ENCODE data around the gene GRK5. TPM values are rescaled to one million over a fixed set of nuclear protein-coding genes. Genes with fewer than 3 reads are reported as not detected.

Gene GRK5
- total RNA-seq, 1 donor from 2014 or later: 4.3 TPM

DNA sequence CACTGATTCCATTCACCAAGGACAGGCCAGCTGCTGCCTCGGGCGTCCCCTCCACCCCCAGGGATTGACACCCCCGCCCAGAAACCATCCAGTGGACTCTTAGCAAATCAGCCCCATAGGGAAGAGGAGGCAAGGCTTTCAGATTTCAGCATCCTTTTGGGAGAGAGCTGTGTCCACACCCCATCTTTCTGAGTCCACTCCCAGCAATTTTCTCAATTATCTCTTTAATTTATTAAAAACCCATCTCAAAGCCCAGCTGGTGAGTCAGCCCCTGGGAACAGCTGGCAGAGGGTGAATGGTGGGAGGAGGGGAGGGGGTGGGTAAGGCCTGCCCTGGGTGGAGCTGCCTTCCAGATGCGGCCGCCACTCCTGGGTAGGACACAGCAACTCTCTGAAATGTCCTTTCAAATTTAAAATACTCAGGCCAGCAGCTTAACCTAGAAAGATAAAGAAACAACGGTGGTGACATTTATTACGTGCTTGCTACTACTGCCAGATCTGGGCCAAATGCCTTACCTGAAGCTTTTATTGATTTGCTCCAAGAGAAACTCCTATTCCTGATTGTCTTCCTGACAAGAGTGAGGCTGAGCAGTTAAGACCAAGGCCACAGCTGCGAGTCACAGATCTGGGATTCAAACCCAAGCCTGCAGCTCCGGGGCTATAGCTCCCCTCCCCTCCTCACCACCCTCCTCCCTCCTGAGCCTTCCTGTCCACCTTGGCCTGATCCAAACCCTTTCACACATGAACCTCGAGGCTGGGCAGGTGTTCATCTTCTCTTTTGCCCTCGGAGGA, 214.7 kb downstream of the GRK5 start:
- Histone ChIP-seq H3K9ac (no peak overlapping the region), H3K27me3 (no peaks in the 10 kb centered on the region), H3K9me3 (ENCODE audit: low read depth) (no peaks in the 10 kb centered on the region), H3K4me3 (no peak overlapping the region), H3K4me2 (peak overlapping the region; percentile 37), H3F3A (ENCODE audit: low read depth) (peaks cover 6% of the 10 kb centered on the region), H3K4me1 (peaks cover 17% of the 10 kb centered on the region), H3K27ac (no peak overlapping the region), H3K79me2 (ENCODE audit: low read depth) (no peaks in the 10 kb centered on the region), H3K36me3 (no peaks in the 10 kb centered on the region), H2AFZ (replicated peaks) (no peak overlapping the region), H4K20me1 (ENCODE audit: low read depth) (no peaks in the 10 kb centered on the region)
- no peaks in the 10 kb centered on the region for H3K9me3 Mint-ChIP-seq
- H3K4me1 Mint-ChIP-seq: peaks cover 41% of the 10 kb centered on the region
- peak overlapping the region; percentile 12 for H3K27ac Mint-ChIP-seq
- TF ChIP-seq CTCF (IDR thresholded peaks at IDR 0.05): no peak
- peaks cover 2% of the 10 kb centered on the region for H3K36me3 Mint-ChIP-seq
- H3K27me3 Mint-ChIP-seq (ENCODE audit: insufficient read depth, low read depth): peaks cover 7% of the 10 kb centered on the region
- H3K4me3 Mint-ChIP-seq: no peak overlapping the region
- no peak for DNase-seq (ENCODE audit: low spot score)

GRCh38 chr10:119422682-119423509, 215.5 kb downstream of the GRK5 start:
- Histone ChIP-seq H3K27me3 (no peaks in the 10 kb centered on the region), H4K20me1 (ENCODE audit: low read depth) (no peaks in the 10 kb centered on the region), H2AFZ (replicated peaks) (no peak overlapping the region), H3K4me3 (no peak overlapping the region), H3K9me3 (ENCODE audit: low read depth) (no peaks in the 10 kb centered on the region), H3K79me2 (ENCODE audit: low read depth) (no peaks in the 10 kb centered on the region), H3K9ac (no peak overlapping the region), H3F3A (ENCODE audit: low read depth) (peaks cover 6% of the 10 kb centered on the region), H3K27ac (no peak overlapping the region), H3K4me1 (peaks cover 17% of the 10 kb centered on the region), H3K4me2 (peak overlapping the region; percentile 37), H3K36me3 (no peaks in the 10 kb centered on the region)
- Mint-ChIP-seq H3K36me3 (peaks cover 2% of the 10 kb centered on the region), H3K4me1 (peaks cover 41% of the 10 kb centered on the region), H3K9me3 (no peaks in the 10 kb centered on the region), H3K4me3 (peak overlapping the region; percentile 52), H3K27me3 (ENCODE audit: insufficient read depth, low read depth) (peaks cover 7% of the 10 kb centered on the region), H3K27ac (peak overlapping the region; percentile 43)
- DNase-seq (ENCODE audit: low spot score): no peak
- no peak for TF ChIP-seq EZH2 (IDR thresholded peaks at IDR 0.05)
- no peak for TF ChIP-seq EZH2phosphoT487 (IDR thresholded peaks at IDR 0.05)
- no peak for TF ChIP-seq CTCF (IDR thresholded peaks at IDR 0.05)

GRCh38 chr10:119423510-119424257, 216.3 kb downstream of the GRK5 start:
- no peaks in the 10 kb centered on the region for H3K9me3 ChIP-seq (ENCODE audit: low read depth)
- H3K4me2 ChIP-seq: no peak overlapping the region
- Mint-ChIP-seq H3K4me1 (peaks cover 41% of the 10 kb centered on the region), H3K36me3 (peaks cover 2% of the 10 kb centered on the region), H3K27me3 (ENCODE audit: insufficient read depth, low read depth) (peaks cover 7% of the 10 kb centered on the region), H3K4me3 (no peak overlapping the region), H3K27ac (peak overlapping the region; percentile 43), H3K9me3 (no peaks in the 10 kb centered on the region)
- H4K20me1 ChIP-seq (ENCODE audit: low read depth): no peaks in the 10 kb centered on the region
- no peaks in the 10 kb centered on the region for H3K27me3 ChIP-seq
- peaks cover 17% of the 10 kb centered on the region for H3K4me1 ChIP-seq
- no peaks in the 10 kb centered on the region for H3K79me2 ChIP-seq (ENCODE audit: low read depth)
- TF ChIP-seq CTCF (IDR thresholded peaks at IDR 0.05) (no peak), EZH2phosphoT487 (IDR thresholded peaks at IDR 0.05) (no peak)
- no peaks in the 10 kb centered on the region for H3K36me3 ChIP-seq
- no peak for DNase-seq (ENCODE audit: low spot score)
- peaks cover 6% of the 10 kb centered on the region for H3F3A ChIP-seq (ENCODE audit: low read depth)
- no peak overlapping the region for H2AFZ ChIP-seq (replicated peaks)
- H3K27ac ChIP-seq: no peak overlapping the region
- no peak overlapping the region for H3K4me3 ChIP-seq
- no peak overlapping the region for H3K9ac ChIP-seq
